OCI-LY7 (cell line): ENCODE measurements around the gene ATAD1. TPM values are rescaled to one million over a fixed set of nuclear protein-coding genes. Genes with fewer than 3 reads are reported as not detected.
"Not testable (repeated sequence)": the region's sequence is repeated elsewhere in the genome, so short reads cannot be mapped to it uniquely, and the experiment has no call there.

ENCODE experiments used
- BruUV-seq: library from RNA; stranded (reverse); fragments of 400-500 nt; replicated peaks from 2 replicates; lab custom pipeline; 2021; lab: Mats Ljungman, UMichigan
- CTCF ChIA-PET: fragments of 300-600 bp; sonication (Branson Sonifier 250); formaldehyde crosslinking; loops from one replicate; lab custom pipeline; 2022; ENCODE audit warnings: antibody characterized with exemption; ENCODE audit not compliant: unreplicated experiment; lab: Charles Lee
- POLR2A ChIA-PET: fragments of 300-600 bp; sonication (Branson Sonifier 250); formaldehyde crosslinking; loops from one replicate; lab custom pipeline; 2022; ENCODE audit warnings: antibody characterized with exemption; lab: Charles Lee
- DNase-seq: peaks from one replicate; pipeline ENCODE4 v3.0.0-alpha.2; 2015; ENCODE audit warnings: low spot score
- H2AFZ ChIP-seq: fragments of 200-600 bp; sonication (generic), shearing (Covaris generic); 2 replicates; pipeline ENCODE4 v1.6.1; 2014; ENCODE audit warnings: mild to moderate bottlenecking, antibody characterized with exemption, low read length, moderate library complexity
- H3K27ac ChIP-seq: fragments of 200-600 bp; sonication (generic); 2 replicates; pipeline ENCODE4 v1.5.1; 2014; ENCODE audit warnings: mixed run types, low read depth, mild to moderate bottlenecking, moderate library complexity, low read length, inconsistent platforms; ENCODE audit not compliant: poor library complexity, severe bottlenecking
- H3K36me3 ChIP-seq: fragments of 200-600 bp; sonication (generic); 2 replicates; pipeline ENCODE4 v1.6.1; 2014; ENCODE audit warnings: mild to moderate bottlenecking, antibody characterized with exemption, low read length, moderate library complexity, mixed read lengths; ENCODE audit not compliant: insufficient read depth
- H3K4me1 ChIP-seq: fragments of 200-600 bp; sonication (generic); 2 replicates; pipeline ENCODE4 v1.5.1; 2014; ENCODE audit warnings: mild to moderate bottlenecking, low read length; ENCODE audit not compliant: insufficient read depth, poor library complexity, severe bottlenecking
- H3K4me2 ChIP-seq: fragments of 200-600 bp; sonication (generic); 2 replicates; pipeline ENCODE4 v1.6.1; 2014; ENCODE audit warnings: mild to moderate bottlenecking, low read length
- H3K4me3 ChIP-seq: fragments of 200-600 bp; sonication (generic); 2 replicates; pipeline ENCODE4 v1.5.1; 2014; ENCODE audit warnings: mild to moderate bottlenecking, low read depth, low read length; ENCODE audit not compliant: poor library complexity, severe bottlenecking
- H3K79me2 ChIP-seq: fragments of 200-600 bp; sonication (generic); 2 replicates; pipeline ENCODE4 v1.6.1; 2016; ENCODE audit warnings: low read depth, mild to moderate bottlenecking, low read length, moderate library complexity, mixed read lengths; ENCODE audit not compliant: insufficient read depth
- H3K9me2 ChIP-seq: fragments of 200-600 bp; sonication (generic); 2 replicates; pipeline ENCODE4 v1.6.1; 2016; ENCODE audit warnings: mild to moderate bottlenecking, low read length, mixed read lengths; ENCODE audit not compliant: insufficient read depth
- H3K9me3 ChIP-seq: fragments of 200-600 bp; sonication (generic); 2 replicates; pipeline ENCODE4 v1.6.1; 2014; ENCODE audit warnings: mild to moderate bottlenecking, mixed run types, low read length, mixed read lengths
- H4K20me1 ChIP-seq: fragments of 200-600 bp; sonication (generic); 2 replicates; pipeline ENCODE4 v1.6.1; 2014; ENCODE audit warnings: mild to moderate bottlenecking, antibody characterized with exemption, low read length, moderate library complexity, mixed read lengths; ENCODE audit not compliant: insufficient read depth
- CTCF ChIP-seq: fragments of 200-600 bp; sonication (generic); conservative IDR thresholded peaks from 2 replicates; pipeline ENCODE4 v1.5.1; 2014; ENCODE audit warnings: mild to moderate bottlenecking, antibody characterized with exemption, low read length, moderate library complexity, mixed read lengths
- EZH2phosphoT487 ChIP-seq: fragments of 200-600 bp; sonication (generic); IDR thresholded peaks from 2 replicates; pipeline ENCODE4 v1.6.1; 2018; ENCODE audit warnings: low read depth, borderline replicate concordance, mild to moderate bottlenecking, mixed run types, antibody characterized with exemption, low read length, moderate library complexity, mixed read lengths
- intact Hi-C: fragments of 100-400 bp; cut with micrococcal nuclease; formaldehyde crosslinking; loops from one replicate; pipeline ENCODE4 v1.10.0; 2022; ENCODE audit not compliant: unreplicated experiment
- total RNA-seq, 2 experiments: library from RNA; depleted of rRNA in 1 of 2; stranded (reverse); fragments of >200 nt in 1 of 2; shearing (Covaris generic) in 1 of 2; gene quantifications; 2 replicates each; pipeline ENCODE4 v1.2.3, GENCODE V29; 2014 to 2022

Gene ATAD1
- total RNA-seq, 2 experiments from 2014 or later, result 19.6 to 47.7 TPM

- ChIA-PET CTCF (interaction anchor here (3.2 kb wide), 2 partner anchors 254 to 528 kb away, joined by 12 to 36 read pairs; no protein-coding TSS in a partner anchor), POLR2A (interaction anchor here (1.1 to 6.9 kb wide), 12 partner anchors 12 to 532 kb away, joined by 3 to 134 read pairs (median 11); no protein-coding TSS in a partner anchor)
- H3K4me3 ChIP-seq, result peak overlapping the region; percentile 96
- peaks cover 10% of the 10 kb centered on the region for H4K20me1 ChIP-seq
- no peak for TF ChIP-seq EZH2phosphoT487
- TF ChIP-seq CTCF, result peak; percentile 92
- no peaks in the 10 kb centered on the region for H3K9me2 ChIP-seq
- intact Hi-C loops, result loop anchor here (1.0 to 5.0 kb wide), 7 partner anchors 204 to 693 kb away; no protein-coding TSS in a partner anchor
- DNase-seq, result peak; percentile 84
- no peaks in the 10 kb centered on the region for H3K9me3 ChIP-seq
- H3K79me2 ChIP-seq, result peaks cover 38% of the 10 kb centered on the region
- H3K4me1 ChIP-seq, result peaks cover 19% of the 10 kb centered on the region
- no TSS peak for BruUV-seq
- H3K36me3 ChIP-seq, result peaks cover 11% of the 10 kb centered on the region
- peak overlapping the region; percentile 64; the same call in 1 of the 2 replicates for H2AFZ ChIP-seq
- peak overlapping the region; percentile 94 for H3K27ac ChIP-seq
- H3K4me2 ChIP-seq, result peak overlapping the region; percentile 82
Observed at GRCh38 chr10:87860156-87860795, 42.2 kb upstream of the ATAD1 start.

GRCh38 chr10:87855665-87856064 lies 37.6 kb upstream of the ATAD1 start:
- DNase-seq, BruUV-seq, H4K20me1 ChIP-seq, CTCF ChIA-PET, H2AFZ ChIP-seq, H3K4me3 ChIP-seq, H3K79me2 ChIP-seq, H3K9me3 ChIP-seq, H3K27ac ChIP-seq, H3K9me2 ChIP-seq, H3K4me2 ChIP-seq, H3K36me3 ChIP-seq: not testable (repeated sequence)
- POLR2A ChIA-PET, result interaction anchor here (0.7 to 1.3 kb wide), 2 partner anchors 533 to 699 kb away, joined by 4 read pairs; no protein-coding TSS in a partner anchor
- intact Hi-C loops, result loop anchor here (10.0 kb wide), 1 partner anchor 959 kb away; no protein-coding TSS in a partner anchor
- peaks cover 14% of the 10 kb centered on the region for H3K4me1 ChIP-seq

DNA sequence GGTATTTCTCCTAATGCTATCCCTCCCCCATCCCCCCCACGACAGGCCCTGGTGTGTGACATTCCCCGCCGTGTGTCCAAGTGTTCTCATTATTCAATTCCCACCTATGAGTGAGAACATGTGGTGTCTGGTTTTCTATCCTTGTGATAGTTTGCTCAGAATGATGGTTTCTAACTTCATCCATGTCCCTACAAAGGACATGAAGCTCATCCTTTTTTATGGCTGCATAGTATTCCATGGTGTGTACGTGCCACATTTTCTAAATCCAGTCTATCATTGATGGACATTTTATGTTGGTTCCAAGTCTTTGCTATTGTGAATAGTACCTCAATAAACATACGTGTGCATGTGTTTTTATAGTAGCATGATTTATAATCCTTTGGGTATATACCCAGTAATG lies 37.2 kb upstream of the ATAD1 start:
- CTCF ChIA-PET, result not testable (repeated sequence)

More for the DNA sequence above, 37.2 kb upstream of the ATAD1 start:
- H3K9me3 ChIP-seq, H3K79me2 ChIP-seq, H3K4me3 ChIP-seq, H3K36me3 ChIP-seq, H2AFZ ChIP-seq, H3K27ac ChIP-seq, H4K20me1 ChIP-seq, DNase-seq, BruUV-seq, H3K4me2 ChIP-seq, H3K9me2 ChIP-seq: not testable (repeated sequence)
- intact Hi-C loops, result loop anchor here (10.0 kb wide), 1 partner anchor 960 kb away; no protein-coding TSS in a partner anchor
- H3K4me1 ChIP-seq, result peaks cover 10% of the 10 kb centered on the region
- POLR2A ChIA-PET, result interaction anchor here (0.6 to 0.7 kb wide), 2 partner anchors 48 to 699 kb away, joined by 4 to 5 read pairs; no protein-coding TSS in a partner anchor
